Gastroesophageal sphincter (tissue), 3 donors: ENCODE measurements around the gene CCDC33.

ENCODE experiments used
- EP300 ChIP-seq: sonication (generic); formaldehyde crosslinking; IDR thresholded peaks from one replicate; pipeline ENCODE4 v1.6.1; 2017; ENCODE audit warnings: antibody characterized with exemption, mild to moderate bottlenecking
- TF ChIP-seq, protein P1 (sequence below), 4 experiments: fragments of 200-600 bp in 2 of 4; fragments of 450-650 bp in 2 of 4; sonication (generic) in 1 of 4; IDR thresholded peaks; one replicate each; pipeline ENCODE4 v1.5.1; 2017 to 2019; ENCODE audit warnings: antibody characterized with exemption in 4 of 4, mild to moderate bottlenecking in 2 of 4, moderate library complexity in 2 of 4

DNA sequence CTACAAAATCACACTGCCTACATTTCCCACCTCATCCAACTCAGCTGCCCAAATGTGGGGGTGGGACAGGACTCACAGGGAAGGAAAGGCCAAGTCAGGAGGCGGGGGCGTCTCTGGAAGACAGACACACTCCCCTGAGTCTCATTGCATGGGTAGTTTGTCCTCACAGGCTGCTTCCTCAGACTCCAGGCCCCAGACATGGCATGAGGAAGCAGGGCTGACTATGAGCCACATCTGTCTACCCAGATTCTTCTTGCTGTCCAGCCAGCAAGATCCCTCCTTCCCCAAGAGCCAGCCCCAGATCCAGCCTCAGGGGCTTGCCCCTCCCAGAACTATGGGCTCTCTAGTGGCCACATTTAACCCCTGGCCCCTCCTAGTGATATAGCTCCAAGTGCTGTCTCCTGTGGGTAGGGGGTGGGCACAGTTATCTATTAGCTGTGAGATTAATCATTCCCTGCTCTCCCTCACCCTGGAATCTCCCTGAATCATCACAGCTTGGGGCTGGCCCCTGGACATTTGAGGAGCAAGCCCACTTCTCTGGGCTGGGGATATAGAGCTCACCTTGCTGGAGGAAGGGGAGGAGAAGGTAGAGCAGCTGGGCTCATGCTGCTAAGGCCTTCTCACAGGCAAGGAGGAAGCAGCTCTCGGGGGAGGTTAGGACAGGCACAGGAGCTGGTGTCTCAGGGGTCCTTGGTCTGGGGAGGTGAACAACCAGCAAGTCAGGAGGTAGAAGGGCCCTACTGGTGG is 2.1 kb upstream of the CCDC33 start:
- TF ChIP-seq, protein P1, sequence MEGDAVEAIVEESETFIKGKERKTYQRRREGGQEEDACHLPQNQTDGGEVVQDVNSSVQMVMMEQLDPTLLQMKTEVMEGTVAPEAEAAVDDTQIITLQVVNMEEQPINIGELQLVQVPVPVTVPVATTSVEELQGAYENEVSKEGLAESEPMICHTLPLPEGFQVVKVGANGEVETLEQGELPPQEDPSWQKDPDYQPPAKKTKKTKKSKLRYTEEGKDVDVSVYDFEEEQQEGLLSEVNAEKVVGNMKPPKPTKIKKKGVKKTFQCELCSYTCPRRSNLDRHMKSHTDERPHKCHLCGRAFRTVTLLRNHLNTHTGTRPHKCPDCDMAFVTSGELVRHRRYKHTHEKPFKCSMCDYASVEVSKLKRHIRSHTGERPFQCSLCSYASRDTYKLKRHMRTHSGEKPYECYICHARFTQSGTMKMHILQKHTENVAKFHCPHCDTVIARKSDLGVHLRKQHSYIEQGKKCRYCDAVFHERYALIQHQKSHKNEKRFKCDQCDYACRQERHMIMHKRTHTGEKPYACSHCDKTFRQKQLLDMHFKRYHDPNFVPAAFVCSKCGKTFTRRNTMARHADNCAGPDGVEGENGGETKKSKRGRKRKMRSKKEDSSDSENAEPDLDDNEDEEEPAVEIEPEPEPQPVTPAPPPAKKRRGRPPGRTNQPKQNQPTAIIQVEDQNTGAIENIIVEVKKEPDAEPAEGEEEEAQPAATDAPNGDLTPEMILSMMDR (IDR thresholded peaks at IDR 0.05) = no peak
- TF ChIP-seq EP300 = no peak
